ENCODE results near the gene EPB41L1. TPM values are rescaled to one million over a fixed set of nuclear protein-coding genes. Genes with fewer than 3 reads are reported as not detected.

The EPB41L1 gene
- total RNA-seq, 1 experiment from 2014 or later = 38.7 TPM

DNA sequence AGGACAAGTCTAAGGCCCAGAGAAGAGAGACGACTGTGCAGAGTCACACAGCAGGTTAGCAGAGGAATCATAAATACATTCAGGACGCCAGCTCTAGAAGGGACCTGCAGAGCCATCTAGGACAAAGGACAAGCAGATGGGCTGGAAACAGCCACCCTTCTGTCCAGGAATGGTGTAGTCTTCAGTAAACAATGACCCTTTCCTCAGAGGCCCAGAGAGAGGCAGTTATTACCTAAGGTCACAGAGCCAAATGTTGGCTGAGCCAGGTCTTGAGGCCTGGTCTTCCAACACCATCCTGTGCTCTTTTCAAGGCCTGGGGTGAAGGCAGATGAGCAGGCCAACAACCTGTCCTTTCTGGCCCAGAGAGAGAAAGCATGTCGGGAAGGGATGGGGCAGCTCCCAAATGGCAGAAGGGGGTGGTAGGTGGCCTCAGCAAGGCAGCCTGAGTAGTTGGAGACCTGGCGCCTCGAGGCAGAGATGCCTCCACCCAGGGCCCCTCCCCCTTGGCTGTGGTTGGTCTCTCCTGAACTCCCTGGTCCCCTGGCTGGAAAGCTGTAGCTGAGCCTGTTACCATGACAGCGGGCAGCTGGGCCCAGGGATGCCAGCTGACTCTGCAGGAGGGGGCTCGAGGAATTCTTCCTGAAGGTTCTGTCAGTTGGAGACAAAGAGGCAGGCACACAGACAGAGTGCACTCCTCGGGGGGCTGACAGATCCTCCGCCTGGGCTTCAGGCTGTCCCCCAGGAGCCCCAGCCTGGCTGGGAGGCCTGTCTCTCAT, 24.8 kb downstream of the EPB41L1 start:
- CTCF ChIA-PET = interaction anchor here (0.7 to 1.5 kb wide), 6 partner anchors 18 to 225 kb away, joined by 3 to 7 read pairs (median 3); partner anchors contain the start of gene SCAND1
- TF ChIP-seq, protein P1, sequence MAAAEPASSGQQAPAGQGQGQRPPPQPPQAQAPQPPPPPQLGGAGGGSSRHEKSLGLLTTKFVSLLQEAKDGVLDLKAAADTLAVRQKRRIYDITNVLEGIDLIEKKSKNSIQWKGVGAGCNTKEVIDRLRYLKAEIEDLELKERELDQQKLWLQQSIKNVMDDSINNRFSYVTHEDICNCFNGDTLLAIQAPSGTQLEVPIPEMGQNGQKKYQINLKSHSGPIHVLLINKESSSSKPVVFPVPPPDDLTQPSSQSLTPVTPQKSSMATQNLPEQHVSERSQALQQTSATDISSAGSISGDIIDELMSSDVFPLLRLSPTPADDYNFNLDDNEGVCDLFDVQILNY (CRISPR knock-in tag; IDR thresholded peaks at IDR 0.05) = no peak
- TF ChIP-seq RORB (CRISPR knock-in tag; IDR thresholded peaks at IDR 0.05) (no peak), MYBL2 (CRISPR knock-in tag; IDR thresholded peaks at IDR 0.05) (no peak), KAT7 (CRISPR knock-in tag; IDR thresholded peaks at IDR 0.05; ENCODE audit: borderline replicate concordance) (no peak), ZNF423 (CRISPR knock-in tag; IDR thresholded peaks at IDR 0.05) (no peak), ZNF396 (CRISPR knock-in tag; IDR thresholded peaks at IDR 0.05; ENCODE audit: borderline replicate concordance) (no peak), ELF4 (CRISPR knock-in tag; IDR thresholded peaks at IDR 0.05; ENCODE audit: low read depth) (no peak), NR3C1 (CRISPR knock-in tag; conservative IDR thresholded peaks at IDR 0.05; ENCODE audit: low read depth) (no peak), SMAD3 (CRISPR knock-in tag; IDR thresholded peaks at IDR 0.05; ENCODE audit: borderline replicate concordance) (no peak), TCF7 (CRISPR knock-in tag; IDR thresholded peaks at IDR 0.05; ENCODE audit: low read depth) (no peak)
- TF ChIP-seq, protein P2, sequence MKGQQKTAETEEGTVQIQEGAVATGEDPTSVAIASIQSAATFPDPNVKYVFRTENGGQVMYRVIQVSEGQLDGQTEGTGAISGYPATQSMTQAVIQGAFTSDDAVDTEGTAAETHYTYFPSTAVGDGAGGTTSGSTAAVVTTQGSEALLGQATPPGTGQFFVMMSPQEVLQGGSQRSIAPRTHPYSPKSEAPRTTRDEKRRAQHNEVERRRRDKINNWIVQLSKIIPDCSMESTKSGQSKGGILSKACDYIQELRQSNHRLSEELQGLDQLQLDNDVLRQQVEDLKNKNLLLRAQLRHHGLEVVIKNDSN (CRISPR knock-in tag; IDR thresholded peaks at IDR 0.05) = no peak
- TF ChIP-seq, protein P3, sequence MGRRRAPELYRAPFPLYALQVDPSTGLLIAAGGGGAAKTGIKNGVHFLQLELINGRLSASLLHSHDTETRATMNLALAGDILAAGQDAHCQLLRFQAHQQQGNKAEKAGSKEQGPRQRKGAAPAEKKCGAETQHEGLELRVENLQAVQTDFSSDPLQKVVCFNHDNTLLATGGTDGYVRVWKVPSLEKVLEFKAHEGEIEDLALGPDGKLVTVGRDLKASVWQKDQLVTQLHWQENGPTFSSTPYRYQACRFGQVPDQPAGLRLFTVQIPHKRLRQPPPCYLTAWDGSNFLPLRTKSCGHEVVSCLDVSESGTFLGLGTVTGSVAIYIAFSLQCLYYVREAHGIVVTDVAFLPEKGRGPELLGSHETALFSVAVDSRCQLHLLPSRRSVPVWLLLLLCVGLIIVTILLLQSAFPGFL (CRISPR knock-in tag; IDR thresholded peaks at IDR 0.05; ENCODE audit: borderline replicate concordance) = no peak
- TF ChIP-seq, protein P4, sequence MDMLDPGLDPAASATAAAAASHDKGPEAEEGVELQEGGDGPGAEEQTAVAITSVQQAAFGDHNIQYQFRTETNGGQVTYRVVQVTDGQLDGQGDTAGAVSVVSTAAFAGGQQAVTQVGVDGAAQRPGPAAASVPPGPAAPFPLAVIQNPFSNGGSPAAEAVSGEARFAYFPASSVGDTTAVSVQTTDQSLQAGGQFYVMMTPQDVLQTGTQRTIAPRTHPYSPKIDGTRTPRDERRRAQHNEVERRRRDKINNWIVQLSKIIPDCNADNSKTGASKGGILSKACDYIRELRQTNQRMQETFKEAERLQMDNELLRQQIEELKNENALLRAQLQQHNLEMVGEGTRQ (CRISPR knock-in tag; IDR thresholded peaks at IDR 0.05) = no peak
- TF ChIP-seq, protein P5, sequence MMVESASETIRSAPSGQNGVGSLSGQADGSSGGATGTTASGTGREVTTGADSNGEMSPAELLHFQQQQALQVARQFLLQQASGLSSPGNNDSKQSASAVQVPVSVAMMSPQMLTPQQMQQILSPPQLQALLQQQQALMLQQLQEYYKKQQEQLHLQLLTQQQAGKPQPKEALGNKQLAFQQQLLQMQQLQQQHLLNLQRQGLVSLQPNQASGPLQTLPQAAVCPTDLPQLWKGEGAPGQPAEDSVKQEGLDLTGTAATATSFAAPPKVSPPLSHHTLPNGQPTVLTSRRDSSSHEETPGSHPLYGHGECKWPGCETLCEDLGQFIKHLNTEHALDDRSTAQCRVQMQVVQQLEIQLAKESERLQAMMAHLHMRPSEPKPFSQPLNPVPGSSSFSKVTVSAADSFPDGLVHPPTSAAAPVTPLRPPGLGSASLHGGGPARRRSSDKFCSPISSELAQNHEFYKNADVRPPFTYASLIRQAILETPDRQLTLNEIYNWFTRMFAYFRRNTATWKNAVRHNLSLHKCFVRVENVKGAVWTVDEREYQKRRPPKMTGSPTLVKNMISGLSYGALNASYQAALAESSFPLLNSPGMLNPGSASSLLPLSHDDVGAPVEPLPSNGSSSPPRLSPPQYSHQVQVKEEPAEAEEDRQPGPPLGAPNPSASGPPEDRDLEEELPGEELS (CRISPR knock-in tag; IDR thresholded peaks at IDR 0.05) = no peak
- TF ChIP-seq, protein P6, sequence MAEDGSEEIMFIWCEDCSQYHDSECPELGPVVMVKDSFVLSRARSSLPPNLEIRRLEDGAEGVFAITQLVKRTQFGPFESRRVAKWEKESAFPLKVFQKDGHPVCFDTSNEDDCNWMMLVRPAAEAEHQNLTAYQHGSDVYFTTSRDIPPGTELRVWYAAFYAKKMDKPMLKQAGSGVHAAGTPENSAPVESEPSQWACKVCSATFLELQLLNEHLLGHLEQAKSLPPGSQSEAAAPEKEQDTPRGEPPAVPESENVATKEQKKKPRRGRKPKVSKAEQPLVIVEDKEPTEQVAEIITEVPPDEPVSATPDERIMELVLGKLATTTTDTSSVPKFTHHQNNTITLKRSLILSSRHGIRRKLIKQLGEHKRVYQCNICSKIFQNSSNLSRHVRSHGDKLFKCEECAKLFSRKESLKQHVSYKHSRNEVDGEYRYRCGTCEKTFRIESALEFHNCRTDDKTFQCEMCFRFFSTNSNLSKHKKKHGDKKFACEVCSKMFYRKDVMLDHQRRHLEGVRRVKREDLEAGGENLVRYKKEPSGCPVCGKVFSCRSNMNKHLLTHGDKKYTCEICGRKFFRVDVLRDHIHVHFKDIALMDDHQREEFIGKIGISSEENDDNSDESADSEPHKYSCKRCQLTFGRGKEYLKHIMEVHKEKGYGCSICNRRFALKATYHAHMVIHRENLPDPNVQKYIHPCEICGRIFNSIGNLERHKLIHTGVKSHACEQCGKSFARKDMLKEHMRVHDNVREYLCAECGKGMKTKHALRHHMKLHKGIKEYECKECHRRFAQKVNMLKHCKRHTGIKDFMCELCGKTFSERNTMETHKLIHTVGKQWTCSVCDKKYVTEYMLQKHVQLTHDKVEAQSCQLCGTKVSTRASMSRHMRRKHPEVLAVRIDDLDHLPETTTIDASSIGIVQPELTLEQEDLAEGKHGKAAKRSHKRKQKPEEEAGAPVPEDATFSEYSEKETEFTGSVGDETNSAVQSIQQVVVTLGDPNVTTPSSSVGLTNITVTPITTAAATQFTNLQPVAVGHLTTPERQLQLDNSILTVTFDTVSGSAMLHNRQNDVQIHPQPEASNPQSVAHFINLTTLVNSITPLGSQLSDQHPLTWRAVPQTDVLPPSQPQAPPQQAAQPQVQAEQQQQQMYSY (CRISPR knock-in tag; IDR thresholded peaks at IDR 0.05) = no peak
- TF ChIP-seq, protein P7, sequence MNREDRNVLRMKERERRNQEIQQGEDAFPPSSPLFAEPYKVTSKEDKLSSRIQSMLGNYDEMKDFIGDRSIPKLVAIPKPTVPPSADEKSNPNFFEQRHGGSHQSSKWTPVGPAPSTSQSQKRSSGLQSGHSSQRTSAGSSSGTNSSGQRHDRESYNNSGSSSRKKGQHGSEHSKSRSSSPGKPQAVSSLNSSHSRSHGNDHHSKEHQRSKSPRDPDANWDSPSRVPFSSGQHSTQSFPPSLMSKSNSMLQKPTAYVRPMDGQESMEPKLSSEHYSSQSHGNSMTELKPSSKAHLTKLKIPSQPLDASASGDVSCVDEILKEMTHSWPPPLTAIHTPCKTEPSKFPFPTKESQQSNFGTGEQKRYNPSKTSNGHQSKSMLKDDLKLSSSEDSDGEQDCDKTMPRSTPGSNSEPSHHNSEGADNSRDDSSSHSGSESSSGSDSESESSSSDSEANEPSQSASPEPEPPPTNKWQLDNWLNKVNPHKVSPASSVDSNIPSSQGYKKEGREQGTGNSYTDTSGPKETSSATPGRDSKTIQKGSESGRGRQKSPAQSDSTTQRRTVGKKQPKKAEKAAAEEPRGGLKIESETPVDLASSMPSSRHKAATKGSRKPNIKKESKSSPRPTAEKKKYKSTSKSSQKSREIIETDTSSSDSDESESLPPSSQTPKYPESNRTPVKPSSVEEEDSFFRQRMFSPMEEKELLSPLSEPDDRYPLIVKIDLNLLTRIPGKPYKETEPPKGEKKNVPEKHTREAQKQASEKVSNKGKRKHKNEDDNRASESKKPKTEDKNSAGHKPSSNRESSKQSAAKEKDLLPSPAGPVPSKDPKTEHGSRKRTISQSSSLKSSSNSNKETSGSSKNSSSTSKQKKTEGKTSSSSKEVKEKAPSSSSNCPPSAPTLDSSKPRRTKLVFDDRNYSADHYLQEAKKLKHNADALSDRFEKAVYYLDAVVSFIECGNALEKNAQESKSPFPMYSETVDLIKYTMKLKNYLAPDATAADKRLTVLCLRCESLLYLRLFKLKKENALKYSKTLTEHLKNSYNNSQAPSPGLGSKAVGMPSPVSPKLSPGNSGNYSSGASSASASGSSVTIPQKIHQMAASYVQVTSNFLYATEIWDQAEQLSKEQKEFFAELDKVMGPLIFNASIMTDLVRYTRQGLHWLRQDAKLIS (CRISPR knock-in tag; IDR thresholded peaks at IDR 0.05; ENCODE audit: borderline replicate concordance) = no peak
- TF ChIP-seq, protein P8, sequence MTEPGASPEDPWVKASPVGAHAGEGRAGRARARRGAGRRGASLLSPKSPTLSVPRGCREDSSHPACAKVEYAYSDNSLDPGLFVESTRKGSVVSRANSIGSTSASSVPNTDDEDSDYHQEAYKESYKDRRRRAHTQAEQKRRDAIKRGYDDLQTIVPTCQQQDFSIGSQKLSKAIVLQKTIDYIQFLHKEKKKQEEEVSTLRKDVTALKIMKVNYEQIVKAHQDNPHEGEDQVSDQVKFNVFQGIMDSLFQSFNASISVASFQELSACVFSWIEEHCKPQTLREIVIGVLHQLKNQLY (CRISPR knock-in tag; IDR thresholded peaks at IDR 0.05) = no peak
- peak; percentile 51 for DNase-seq (ENCODE audit: low spot score)
- Mint-ChIP-seq H3K4me1 (no peaks in the 10 kb centered on the region), H3K27ac (no peak overlapping the region), H3K9me3 (no peaks in the 10 kb centered on the region), H3K27me3 (ENCODE audit: low read depth) (no peaks in the 10 kb centered on the region), H3K36me3 (no peaks in the 10 kb centered on the region), H3K4me3 (no peak overlapping the region)
- POLR2A ChIA-PET = no interaction called here
- ATAC-seq = peak; percentile 60
